H9 (cell line): ENCODE data around the gene PRKCA. TPM values are rescaled to one million over a fixed set of nuclear protein-coding genes. Genes with fewer than 3 reads are reported as not detected.
"Not testable (repeated sequence)": the region's sequence is repeated elsewhere in the genome, so short reads cannot be mapped to it uniquely, and the experiment has no call there.

Source experiments
- DNase-seq: peaks from one replicate; pipeline ENCODE4 v3.0.0-alpha.2; 2017
- H2AFZ ChIP-seq: one replicate; pipeline ENCODE4 v1.6.1; 2013; ENCODE audit warnings: mild to moderate bottlenecking, low read length, control low read depth, moderate library complexity
- H2AK5ac ChIP-seq: 2 replicates; pipeline ENCODE4 v1.6.1; 2013; ENCODE audit warnings: low read length, control low read depth, mixed read lengths; ENCODE audit not compliant: insufficient read length
- H2BK120ac ChIP-seq: one replicate; pipeline ENCODE4 v1.6.1; 2013; ENCODE audit warnings: low read depth, mild to moderate bottlenecking, low read length, control low read depth, inconsistent platforms; ENCODE audit not compliant: poor library complexity, severe bottlenecking
- H2BK12ac ChIP-seq: 2 replicates; pipeline ENCODE4 v1.6.1; 2013; ENCODE audit warnings: low read length, control low read depth, mixed read lengths, low read depth; ENCODE audit not compliant: insufficient read length
- H2BK15ac ChIP-seq: 2 replicates; pipeline ENCODE4 v1.6.1; 2013; ENCODE audit warnings: low read depth, low read length, control low read depth
- H2BK20ac ChIP-seq: one replicate; pipeline ENCODE4 v1.6.1; 2013; ENCODE audit warnings: low read depth, mild to moderate bottlenecking, low read length, control low read depth, inconsistent platforms; ENCODE audit not compliant: poor library complexity, severe bottlenecking
- H2BK5ac ChIP-seq: 2 replicates; pipeline ENCODE4 v1.6.1; 2013; ENCODE audit warnings: low read length, control low read depth, mixed read lengths; ENCODE audit not compliant: insufficient read length
- H3K14ac ChIP-seq: 2 replicates; pipeline ENCODE4 v1.6.1; 2013; ENCODE audit warnings: low read length, control low read depth; ENCODE audit not compliant: insufficient read depth
- H3K18ac ChIP-seq: 2 replicates; pipeline ENCODE4 v1.6.1; 2013; ENCODE audit warnings: low read depth, mild to moderate bottlenecking, mixed read lengths, low read length, control low read depth; ENCODE audit not compliant: insufficient read length
- H3K23ac ChIP-seq: 2 replicates; pipeline ENCODE4 v1.6.1; 2013; ENCODE audit warnings: low read length, control low read depth, mixed read lengths, low read depth; ENCODE audit not compliant: insufficient read length
- H3K23me2 ChIP-seq: 2 replicates; pipeline ENCODE4 v1.6.1; 2013; ENCODE audit warnings: low read depth, mild to moderate bottlenecking, mixed read lengths, low read length, control low read depth; ENCODE audit not compliant: insufficient read length, poor library complexity, severe bottlenecking
- H3K27ac ChIP-seq: 2 replicates; pipeline ENCODE4 v1.5.1; 2013; ENCODE audit warnings: low read length, control low read depth, mixed read lengths, low read depth; ENCODE audit not compliant: insufficient read length
- H3K27me3 ChIP-seq: 2 replicates; pipeline ENCODE4 v1.6.1; 2013; ENCODE audit warnings: low read length, control low read depth, inconsistent platforms; ENCODE audit not compliant: insufficient read depth
- H3K4ac ChIP-seq: 2 replicates; pipeline ENCODE4 v1.6.1; 2013; ENCODE audit warnings: low read depth, mild to moderate bottlenecking, control low read depth, inconsistent platforms, low read length, moderate library complexity
- H3K4me1 ChIP-seq: 2 replicates; pipeline ENCODE4 v1.6.1; 2013; ENCODE audit warnings: low read length, control low read depth, inconsistent platforms; ENCODE audit not compliant: insufficient read depth
- H3K4me2 ChIP-seq: 2 replicates; pipeline ENCODE4 v1.6.1; 2013; ENCODE audit warnings: low read length, control low read depth, mixed read lengths; ENCODE audit not compliant: insufficient read length, insufficient read depth
- H3K56ac ChIP-seq: 2 replicates; pipeline ENCODE4 v1.6.1; 2013; ENCODE audit warnings: low read depth, mild to moderate bottlenecking, mixed read lengths, low read length, control low read depth; ENCODE audit not compliant: insufficient read length
- H3K79me1 ChIP-seq: 2 replicates; pipeline ENCODE4 v1.6.1; 2013; ENCODE audit warnings: low read depth, mild to moderate bottlenecking, moderate library complexity, low read length, control low read depth, inconsistent platforms; ENCODE audit not compliant: insufficient read depth, poor library complexity, severe bottlenecking
- H3K79me2 ChIP-seq: 2 replicates; pipeline ENCODE4 v1.6.1; 2013; ENCODE audit warnings: low read length, control low read depth, inconsistent platforms; ENCODE audit not compliant: insufficient read depth
- H3K9ac ChIP-seq: 2 replicates; pipeline ENCODE4 v1.6.1; 2013; ENCODE audit warnings: low read length, control low read depth, mixed read lengths; ENCODE audit not compliant: insufficient read length; ENCODE audit errors: extremely low read depth
- H3K9me3 ChIP-seq: one replicate; pipeline ENCODE4 v1.6.1; 2013; ENCODE audit warnings: low read depth, low read length, inconsistent platforms; ENCODE audit not compliant: control insufficient read depth
- H3T11ph ChIP-seq: one replicate; pipeline ENCODE4 v1.6.1; 2013; ENCODE audit warnings: mild to moderate bottlenecking, low read length, control low read depth, inconsistent platforms
- H4K20me1 ChIP-seq: one replicate; pipeline ENCODE4 v1.6.1; 2013; ENCODE audit not compliant: control insufficient read depth, insufficient read length, insufficient read depth
- H4K5ac ChIP-seq: 2 replicates; pipeline ENCODE4 v1.6.1; 2013; ENCODE audit warnings: low read depth, mild to moderate bottlenecking, mixed read lengths, low read length, control low read depth; ENCODE audit not compliant: insufficient read length
- H4K8ac ChIP-seq: replicated peaks from 2 replicates; pipeline ENCODE4 v1.6.1; 2013; ENCODE audit warnings: low read length, control low read depth, mixed read lengths, low read depth; ENCODE audit not compliant: insufficient read length
- H4K91ac ChIP-seq: 2 replicates; pipeline ENCODE4 v1.6.1; 2013; ENCODE audit warnings: low read depth, mild to moderate bottlenecking, moderate library complexity, mixed read lengths, low read length, control low read depth; ENCODE audit not compliant: insufficient read length
- H3K27ac Mint-ChIP-seq, 3 experiments: 2 replicates in 2 of 3; 3 replicates in 1 of 3; pipeline ENCODE4 v1.8.0; 2020 to 2021; ENCODE audit warnings: mixed read lengths in 3 of 3, mild to moderate bottlenecking in 1 of 3, moderate library complexity in 1 of 3
- H3K27me3 Mint-ChIP-seq: 2 replicates; pipeline ENCODE4 v1.8.0; 2021; ENCODE audit warnings: low read depth, mild to moderate bottlenecking, moderate library complexity, mixed read lengths
- H3K36me3 Mint-ChIP-seq, 3 experiments: 2 replicates in 2 of 3; 3 replicates in 1 of 3; pipeline ENCODE4 v1.8.0; 2020 to 2021; ENCODE audit warnings: low read depth in 3 of 3, mixed read lengths in 3 of 3; ENCODE audit not compliant: insufficient read depth in 1 of 3
- H3K4me1 Mint-ChIP-seq, 2 experiments: 2 replicates each; pipeline ENCODE4 v1.8.0; 2020; ENCODE audit warnings: mixed read lengths in 2 of 2
- H3K4me3 Mint-ChIP-seq, 2 experiments: 2 replicates in 1 of 2; 3 replicates in 1 of 2; pipeline ENCODE4 v1.8.0; 2020 to 2021; ENCODE audit warnings: mild to moderate bottlenecking in 2 of 2, mixed read lengths in 2 of 2, moderate library complexity in 1 of 2
- H3K9me3 Mint-ChIP-seq, 2 experiments: 2 replicates in 1 of 2; 3 replicates in 1 of 2; pipeline ENCODE4 v1.8.0; 2020; ENCODE audit warnings: mild to moderate bottlenecking in 2 of 2, mixed read lengths in 2 of 2, moderate library complexity in 1 of 2
- CTCF ChIP-seq: fragments of 200-600 bp; sonication (generic); conservative IDR thresholded peaks from 3 replicates; pipeline ENCODE4 v1.8.0; 2021; ENCODE audit warnings: antibody characterized with exemption, mild to moderate bottlenecking
- WGBS: extraction: QIAGEN DNeasy Blood & Tissue Kit; methylation state at CpG from one replicate; pipeline ENCODE4 v1.1.7; 2013; ENCODE audit warnings: missing lambda C conversion rate, low lambda C conversion rate, mixed read lengths; ENCODE audit not compliant: insufficient read length; ENCODE audit errors: extremely low coverage; 5-methylcytosine and 5-hydroxymethylcytosine counted together
- total RNA-seq: library from RNA; stranded (reverse); gene quantifications from 2 replicates; pipeline ENCODE4 v1.2.1, GENCODE V29; 2021

The PRKCA gene
- total RNA-seq, 1 experiment from 2014 or later = 10.5 TPM

- no peak overlapping the region for H3K27ac Mint-ChIP-seq
- H3K23me2 ChIP-seq = no peaks in the 10 kb centered on the region
- no peak overlapping the region for H3T11ph ChIP-seq
- no peak overlapping the region for H3K23ac ChIP-seq
- no peak overlapping the region for H3K4me2 ChIP-seq
- H3K56ac ChIP-seq = no peak overlapping the region
- H4K5ac ChIP-seq = no peak overlapping the region
- no peak overlapping the region for H2BK120ac ChIP-seq
- no peak for DNase-seq
- H3K4me3 Mint-ChIP-seq = no peak overlapping the region
- no peaks in the 10 kb centered on the region for H3K9me3 ChIP-seq
- no peak overlapping the region for H2BK20ac ChIP-seq
- H3K9me3 Mint-ChIP-seq = no peaks in the 10 kb centered on the region
- no peaks in the 10 kb centered on the region for H3K79me2 ChIP-seq
- H2BK12ac ChIP-seq = no peak overlapping the region
- no peak overlapping the region for H3K27ac ChIP-seq
- no peaks in the 10 kb centered on the region for H4K20me1 ChIP-seq
- no peaks in the 10 kb centered on the region for H3K79me1 ChIP-seq
- no peak overlapping the region for H3K18ac ChIP-seq
- WGBS = no CpG with 5 or more reads among the region's 10 CpGs
- H3K27me3 Mint-ChIP-seq = peaks cover 2% of the 10 kb centered on the region; the same call in 1 of the 2 replicates
- no peak overlapping the region for H2AK5ac ChIP-seq
- no peak overlapping the region for H4K8ac ChIP-seq
- H3K36me3 Mint-ChIP-seq = peaks cover 0 to 2% (median 0%) of the 10 kb centered on the region in 3 experiments; a peak in 2 of 7 replicates
- H4K91ac ChIP-seq = no peak overlapping the region
- H3K4me1 Mint-ChIP-seq = peaks cover 18 to 25% of the 10 kb centered on the region in 2 experiments
- no peak overlapping the region for H2BK15ac ChIP-seq
- 0 out of 2 replicates have a peak, but pooled peaks cover 4% of the 10 kb centered on the region for H3K27me3 ChIP-seq
- no peak overlapping the region for H3K9ac ChIP-seq
- no peak for TF ChIP-seq CTCF
- H3K4ac ChIP-seq = no peak overlapping the region
- H3K14ac ChIP-seq = no peak overlapping the region
- no peak overlapping the region for H2AFZ ChIP-seq
- no peaks in the 10 kb centered on the region; the same call in 1 of the 2 replicates for H3K4me1 ChIP-seq
- H2BK5ac ChIP-seq = no peak overlapping the region
These were observed 152.6 kb downstream of the PRKCA start for GRCh38 chr17:66455060-66455459.

DNA sequence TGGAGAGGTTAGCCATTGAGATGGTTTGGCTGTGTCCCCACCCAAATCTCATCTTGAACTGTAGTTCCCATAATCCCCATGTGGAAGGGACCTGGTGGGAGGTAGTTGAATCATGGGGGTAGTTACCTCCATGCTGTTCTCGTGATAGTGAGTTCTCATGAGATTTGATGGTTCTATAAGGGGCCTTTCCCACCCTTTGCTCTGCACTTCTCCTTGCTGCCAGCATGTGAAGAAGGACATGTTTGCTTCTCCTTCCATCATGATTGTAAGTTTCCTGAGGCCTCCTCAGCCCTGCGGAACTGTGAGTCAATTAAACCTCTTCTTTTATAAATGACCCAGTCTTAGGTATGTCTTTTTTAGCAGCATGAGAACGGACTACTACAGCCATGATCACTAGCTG lies 155.1 kb downstream of the PRKCA start:
- H2BK12ac ChIP-seq, H3K79me2 ChIP-seq, H3K36me3 Mint-ChIP-seq, H3K4me1 ChIP-seq, H3K4me1 Mint-ChIP-seq, H2AFZ ChIP-seq, H3T11ph ChIP-seq, H3K56ac ChIP-seq, H4K91ac ChIP-seq, H4K5ac ChIP-seq, H3K27me3 ChIP-seq, H3K23ac ChIP-seq, H4K20me1 ChIP-seq, H3K4me2 ChIP-seq, H3K9ac ChIP-seq, H3K9me3 ChIP-seq, DNase-seq, H2BK120ac ChIP-seq, H3K27ac ChIP-seq, H3K4ac ChIP-seq, H3K27ac Mint-ChIP-seq, H3K23me2 ChIP-seq, H3K79me1 ChIP-seq, H2BK20ac ChIP-seq, H4K8ac ChIP-seq, H3K9me3 Mint-ChIP-seq, H3K18ac ChIP-seq, H2BK5ac ChIP-seq, H2AK5ac ChIP-seq, H3K14ac ChIP-seq, H2BK15ac ChIP-seq, H3K4me3 Mint-ChIP-seq: not testable (repeated sequence)
- H3K27me3 Mint-ChIP-seq = peaks cover 18% of the 10 kb centered on the region
- WGBS = no CpG with 5 or more reads among the region's 3 CpGs
